ENCODE measurements around the gene FRMD4A. TPM values are rescaled to one million over a fixed set of nuclear protein-coding genes. Genes with fewer than 3 reads are reported as not detected.

The FRMD4A gene
- polyA plus RNA-seq, 1 of the 3 experiments (the other 2 are of a cell fraction), result 37.7 TPM

GRCh38 chr10:13847201-13847631 is 483.5 kb downstream of the FRMD4A start:
- TF ChIP-seq MXI1 (IDR thresholded peaks at IDR 0.05; ENCODE audit: low read depth, low read length), result peak; percentile 93
- peak; percentile 40 for TF ChIP-seq GATA2 (CRISPR knock-in tag; IDR thresholded peaks at IDR 0.05)
- no peak for TF ChIP-seq FOXM1 (IDR thresholded peaks at IDR 0.05; ENCODE audit: low read depth)
- 0 out of 2 replicates have a peak, but pooled peaks have one; percentile 4 for TF ChIP-seq RAD21 (IDR thresholded peaks at IDR 0.05; ENCODE audit: low read length)
- H3F3A ChIP-seq (replicated peaks; ENCODE audit: insufficient read depth), result no peaks in the 10 kb centered on the region
- peak; percentile 56 for DNase-seq
- H2AFZ ChIP-seq (ENCODE audit: low read depth), result no peak overlapping the region
- peaks cover 100% of the 10 kb centered on the region for H3K79me2 ChIP-seq (ENCODE audit: insufficient read depth)
- H3K27me3 ChIP-seq (ENCODE audit: insufficient read depth), result no peaks in the 10 kb centered on the region
- peaks cover 0 to 25% of the 10 kb centered on the region in 2 experiments; a peak in 3 of 4 replicates for H3K4me1 ChIP-seq (ENCODE audit: control insufficient read depth in 1 of 2, insufficient read depth in 2 of 2, low read depth in 1 of 2, low read length in 1 of 2)
- H3K9me3 ChIP-seq, result no peaks in the 10 kb centered on the region
- no peak overlapping the region for H3K4me2 ChIP-seq
- H4K20me1 ChIP-seq (ENCODE audit: insufficient read depth), result peaks cover 16% of the 10 kb centered on the region
- H3K27ac ChIP-seq (ENCODE audit: low read depth in 2 of 2, low read length in 1 of 2), result peak overlapping the region in 1 of 2 experiments; percentile 90; a peak in 2 of 4 replicates
- 91% methylated on average over 8 of the region's 8 CpGs for WGBS (ENCODE audit: low lambda C conversion rate)
- no peak overlapping the region for H3K9ac ChIP-seq
- H3K9me2 ChIP-seq, result no peaks in the 10 kb centered on the region
- H3K4me3 ChIP-seq (ENCODE audit: low read depth in 2 of 2, low read length in 1 of 2), result no peak overlapping the region
- POLR2A ChIA-PET, result interaction anchor here (0.8 kb wide), 1 partner anchor 163 kb away, joined by 4 read pairs; no protein-coding TSS in a partner anchor
- CTCF ChIA-PET, result interaction anchor here (0.6 to 0.9 kb wide), 2 partner anchors 13 to 56 kb away, joined by 3 read pairs; no protein-coding TSS in a partner anchor
- peaks cover 0 to 21% of the 10 kb centered on the region in 2 experiments for H3K36me3 ChIP-seq (replicated peaks in 1 of 2; ENCODE audit: control insufficient read depth in 1 of 2, insufficient read depth in 2 of 2, low read length in 1 of 2)

- TF ChIP-seq CTCF (IDR thresholded peaks at IDR 0.05), result no peak
- no peak for TF ChIP-seq NRF1 (IDR thresholded peaks at IDR 0.05; ENCODE audit: low read depth, low read length)
- no peak for TF ChIP-seq PBX3 (IDR thresholded peaks at IDR 0.05)
- no peak for TF ChIP-seq TAF1 (IDR thresholded peaks at IDR 0.05; ENCODE audit: borderline replicate concordance, low read depth, low read length)
- no peak for TF ChIP-seq SMC3 (IDR thresholded peaks at IDR 0.05; ENCODE audit: low read depth, low read length)
- no peak for TF ChIP-seq MXI1 (IDR thresholded peaks at IDR 0.05; ENCODE audit: low read depth, low read length)
- TF ChIP-seq USF2 (IDR thresholded peaks at IDR 0.05; ENCODE audit: borderline replicate concordance, low read depth, low read length), result no peak
- TF ChIP-seq RCOR1 (IDR thresholded peaks at IDR 0.05; ENCODE audit: low read length), result no peak
- no peak for TF ChIP-seq TCF12 (IDR thresholded peaks at IDR 0.05)
- no peak for TF ChIP-seq IRF3 (IDR thresholded peaks at IDR 0.05; ENCODE audit: low read depth, low read length)
- TF ChIP-seq EP300 (IDR thresholded peaks at IDR 0.05; ENCODE audit: borderline replicate concordance in 1 of 2, low read depth in 1 of 2, low read length in 1 of 2), result no peak
- no peak for TF ChIP-seq USF1 (IDR thresholded peaks at IDR 0.05; ENCODE audit: borderline replicate concordance, low read depth)
- Histone ChIP-seq H3K4me1 (ENCODE audit: control insufficient read depth in 1 of 2, insufficient read depth in 2 of 2, low read depth in 1 of 2, low read length in 1 of 2) (peaks cover 0 to 25% of the 10 kb centered on the region in 2 experiments; a peak in 3 of 4 replicates), H3K9me3 (no peaks in the 10 kb centered on the region), H3K27me3 (ENCODE audit: insufficient read depth) (no peaks in the 10 kb centered on the region), H3K9me2 (no peaks in the 10 kb centered on the region), H3K36me3 (replicated peaks in 1 of 2; ENCODE audit: control insufficient read depth in 1 of 2, insufficient read depth in 2 of 2, low read length in 1 of 2) (peaks cover 0 to 21% of the 10 kb centered on the region in 2 experiments), H2AFZ (ENCODE audit: low read depth) (no peak overlapping the region), H3K4me2 (no peak overlapping the region), H3K79me2 (ENCODE audit: insufficient read depth) (peaks cover 100% of the 10 kb centered on the region), H3F3A (replicated peaks; ENCODE audit: insufficient read depth) (no peaks in the 10 kb centered on the region), H4K20me1 (ENCODE audit: insufficient read depth) (peaks cover 12% of the 10 kb centered on the region), H3K9ac (no peak overlapping the region), H3K27ac (ENCODE audit: low read depth in 2 of 2, low read length in 1 of 2) (no peak overlapping the region), H3K4me3 (ENCODE audit: low read depth in 2 of 2, low read length in 1 of 2) (no peak overlapping the region)
- DNase-seq, result no peak
- CTCF ChIA-PET, result no interaction called here
- POLR2A ChIA-PET, result no interaction called here
- 80% methylated on average over 4 of the region's 4 CpGs for WGBS (ENCODE audit: low lambda C conversion rate)
These were observed 484.8 kb downstream of the FRMD4A start for GRCh38 chr10:13845897-13846296.
